NCI-H460 (cell line): Measurements from ENCODE around the gene RASSF5. TPM values are rescaled to one million over a fixed set of nuclear protein-coding genes. Genes with fewer than 3 reads are reported as not detected.

ENCODE experiments used
- DNase-seq: peaks from one replicate; pipeline ENCODE4 v3.0.0-alpha.2; 2016; ENCODE audit warnings: low read depth; ENCODE audit errors: extremely low read depth
- total RNA-seq: library from RNA; depleted of rRNA; stranded (reverse); fragments of >200 nt; shearing (Covaris generic); gene quantifications from 2 replicates; pipeline ENCODE4 v1.2.3, GENCODE V29; 2014

Gene RASSF5
- total RNA-seq, 1 experiment from 2014 or later: 0.17 TPM

DNA sequence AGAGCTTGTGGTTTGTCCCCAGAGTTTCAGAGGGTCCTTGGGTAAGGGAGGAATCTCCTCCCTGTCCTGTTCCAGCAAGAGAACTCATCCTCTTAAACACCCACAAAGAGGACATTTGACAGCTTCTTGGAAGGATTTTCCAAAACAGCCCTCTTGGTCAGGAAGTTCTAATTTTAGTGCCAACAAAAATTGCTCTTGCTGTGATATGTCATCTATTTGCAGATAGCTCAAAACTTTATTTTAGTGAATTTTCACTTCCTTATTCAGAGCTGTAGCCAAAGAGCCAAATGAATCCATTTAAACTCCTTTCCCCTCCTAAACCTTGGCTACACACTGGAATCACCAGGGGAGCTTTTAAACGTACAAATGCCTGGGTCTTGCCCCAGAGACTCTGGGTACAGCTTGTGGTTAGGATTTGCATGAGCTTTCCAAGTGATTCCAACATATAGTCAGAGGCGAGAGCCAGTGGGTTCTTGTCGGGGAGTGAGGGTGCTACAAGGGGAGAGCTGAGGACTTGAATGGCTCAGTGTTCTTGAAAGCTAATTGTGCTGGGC, 11.8 kb upstream of the RASSF5 start:
- no peak for DNase-seq

DNA sequence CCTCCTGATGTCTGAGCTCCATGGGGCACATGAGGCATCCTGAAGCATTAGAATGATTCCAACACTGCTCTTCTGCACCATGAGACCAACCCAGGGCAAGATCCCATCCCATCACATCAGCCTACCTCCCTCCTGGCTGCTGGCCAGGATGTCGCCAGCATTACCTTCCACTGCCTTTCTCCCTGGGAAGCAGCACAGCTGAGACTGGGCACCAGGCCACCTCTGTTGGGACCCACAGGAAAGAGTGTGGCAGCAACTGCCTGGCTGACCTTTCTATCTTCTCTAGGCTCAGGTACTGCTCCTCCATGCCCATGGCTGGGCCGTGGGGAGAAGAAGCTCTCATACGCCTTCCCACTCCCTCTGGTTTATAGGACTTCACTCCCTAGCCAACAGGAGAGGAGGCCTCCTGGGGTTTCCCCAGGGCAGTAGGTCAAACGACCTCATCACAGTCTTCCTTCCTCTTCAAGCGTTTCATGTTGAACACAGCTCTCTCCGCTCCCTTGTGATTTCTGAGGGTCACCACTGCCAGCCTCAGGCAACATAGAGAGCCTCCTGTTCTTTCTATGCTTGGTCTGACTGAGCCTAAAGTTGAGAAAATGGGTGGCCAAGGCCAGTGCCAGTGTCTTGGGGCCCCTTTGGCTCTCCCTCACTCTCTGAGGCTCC, 11.1 kb upstream of the RASSF5 start:
- no peak for DNase-seq

DNA sequence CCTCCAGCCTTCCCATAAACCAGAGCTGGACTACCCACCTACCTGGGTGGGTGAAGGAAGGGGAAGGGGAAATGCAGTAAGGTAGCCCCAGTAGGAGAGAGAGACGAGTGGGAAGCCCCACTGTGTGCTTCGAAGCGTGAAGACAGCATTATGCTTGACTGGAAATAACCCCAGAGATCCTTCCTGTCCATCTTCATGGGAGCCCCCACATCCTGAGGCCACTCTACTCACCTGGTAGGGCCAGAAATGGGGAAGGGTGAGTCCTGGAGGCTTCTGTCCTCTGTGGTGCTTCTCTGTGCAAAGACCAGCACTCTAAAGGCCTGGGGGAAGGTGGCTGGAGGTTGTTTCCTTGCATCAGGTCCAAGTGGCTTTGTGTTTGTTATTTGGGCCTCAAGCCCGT, 10.0 kb upstream of the RASSF5 start:
- no peak for DNase-seq

DNA sequence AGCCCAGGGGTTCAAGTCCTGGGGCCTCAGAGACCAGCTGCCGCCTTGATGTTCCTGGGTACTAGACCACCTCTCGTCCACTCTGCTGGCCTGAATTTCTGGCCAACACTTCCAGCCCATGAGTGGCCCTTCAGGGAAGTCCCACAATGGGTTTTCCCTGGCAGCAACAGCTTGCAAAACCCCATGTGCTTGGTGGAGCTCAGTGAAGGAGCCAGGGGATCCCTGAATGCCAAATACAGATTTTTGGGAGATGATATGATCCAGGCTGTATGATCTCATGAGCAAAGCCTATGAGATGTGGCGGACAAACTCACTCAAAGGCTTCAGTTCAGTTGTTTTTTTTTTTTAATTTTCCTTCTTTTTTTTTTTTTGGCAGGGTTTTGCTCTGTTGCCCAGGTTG, 9.6 kb upstream of the RASSF5 start:
- DNase-seq: no peak

DNA sequence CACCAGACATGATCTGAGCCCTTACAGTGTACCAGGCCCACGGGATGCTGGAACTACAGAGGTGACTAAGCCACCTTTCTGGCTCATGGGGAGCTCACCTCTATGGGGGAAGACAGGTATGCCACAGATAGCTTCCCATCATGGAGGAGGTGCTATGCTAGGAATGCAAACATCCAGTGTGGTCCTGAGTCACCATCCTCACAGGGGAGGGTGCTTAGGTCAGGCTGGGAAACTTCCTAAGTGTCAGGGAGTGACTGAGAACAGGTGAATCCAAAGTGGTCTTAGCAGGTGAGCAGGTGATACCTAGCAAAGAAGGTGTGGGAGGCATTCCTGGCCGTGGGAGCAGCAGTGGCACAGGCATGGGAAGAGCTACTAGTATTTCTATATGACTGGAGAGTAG, 8.6 kb upstream of the RASSF5 start:
- DNase-seq: no peak

DNA sequence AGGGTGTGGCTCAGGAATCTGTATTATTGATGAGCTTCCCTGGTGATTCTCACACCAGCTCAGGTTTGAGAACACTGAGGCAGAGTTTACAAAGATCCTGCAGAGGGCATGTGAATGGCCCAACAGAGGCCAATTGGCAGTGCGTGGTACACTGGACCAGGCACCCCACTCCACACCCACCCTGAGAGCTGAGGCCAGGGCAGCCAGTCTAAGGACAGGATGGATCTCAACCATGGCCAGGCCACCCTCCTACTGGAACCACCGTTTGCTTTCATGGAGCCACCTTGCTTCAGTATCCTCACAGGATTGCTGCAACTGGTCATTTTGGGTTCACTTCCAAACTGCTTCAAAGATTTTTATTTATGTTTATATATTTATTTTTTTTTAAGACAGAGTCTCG, 7.3 kb upstream of the RASSF5 start:
- no peak for DNase-seq

DNA sequence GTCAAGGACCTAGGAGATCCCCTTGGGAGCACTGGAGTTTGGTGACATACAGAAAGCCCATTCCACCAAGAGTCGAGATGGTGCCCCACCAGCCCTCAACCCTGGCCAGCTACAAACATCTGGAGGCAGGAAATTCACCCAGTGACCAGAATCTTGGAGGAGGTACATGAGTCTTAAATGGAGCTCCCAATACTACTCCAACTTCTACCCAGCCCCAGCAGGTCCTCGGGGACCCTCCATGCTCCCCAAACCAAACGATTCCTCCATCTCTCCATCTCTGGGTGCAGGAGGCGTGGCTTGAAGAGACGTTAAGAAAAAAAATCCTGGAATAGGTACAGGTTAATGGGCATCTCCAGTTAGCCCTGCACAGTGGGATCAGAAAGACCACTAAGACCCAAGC, 5.5 kb upstream of the RASSF5 start:
- DNase-seq: no peak

DNA sequence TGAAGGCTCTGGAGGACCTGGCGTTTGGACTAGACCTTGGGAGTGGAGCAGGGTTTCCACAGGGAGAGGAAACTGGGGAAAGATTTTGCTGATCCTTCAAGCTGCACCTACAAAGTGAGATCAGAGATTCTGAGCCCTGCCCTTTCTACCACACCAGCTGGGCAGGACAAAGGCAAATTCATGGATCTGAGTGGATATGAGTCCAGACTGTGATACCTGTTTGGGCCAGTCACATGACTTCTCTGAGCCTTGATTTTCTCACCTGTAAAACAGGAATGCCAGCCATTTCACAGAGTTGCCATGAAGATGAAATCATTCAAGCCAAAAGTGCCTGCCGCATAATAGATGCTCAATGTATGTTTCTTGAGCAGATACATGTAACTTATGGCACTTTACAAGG, 4.9 kb upstream of the RASSF5 start:
- DNase-seq: no peak

DNA sequence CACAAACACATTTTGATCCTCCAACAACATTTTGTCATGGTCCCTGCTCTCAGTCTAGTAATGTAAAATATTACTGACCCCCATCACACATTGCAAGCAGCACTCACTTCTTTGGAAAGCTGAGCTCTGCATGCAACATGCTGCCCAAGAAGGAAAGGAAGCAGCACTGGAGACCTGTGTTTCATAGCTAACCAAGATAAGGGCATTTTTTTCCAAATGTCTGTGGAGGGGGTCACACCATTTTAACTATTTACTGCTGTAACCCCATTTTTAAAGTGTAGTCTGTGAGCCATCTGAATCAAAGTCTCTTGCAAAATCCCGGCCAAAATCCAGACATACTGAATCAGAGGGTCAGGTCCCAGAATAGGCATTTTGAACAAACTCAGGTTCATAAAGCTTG, 4.5 kb upstream of the RASSF5 start:
- no peak for DNase-seq

DNA sequence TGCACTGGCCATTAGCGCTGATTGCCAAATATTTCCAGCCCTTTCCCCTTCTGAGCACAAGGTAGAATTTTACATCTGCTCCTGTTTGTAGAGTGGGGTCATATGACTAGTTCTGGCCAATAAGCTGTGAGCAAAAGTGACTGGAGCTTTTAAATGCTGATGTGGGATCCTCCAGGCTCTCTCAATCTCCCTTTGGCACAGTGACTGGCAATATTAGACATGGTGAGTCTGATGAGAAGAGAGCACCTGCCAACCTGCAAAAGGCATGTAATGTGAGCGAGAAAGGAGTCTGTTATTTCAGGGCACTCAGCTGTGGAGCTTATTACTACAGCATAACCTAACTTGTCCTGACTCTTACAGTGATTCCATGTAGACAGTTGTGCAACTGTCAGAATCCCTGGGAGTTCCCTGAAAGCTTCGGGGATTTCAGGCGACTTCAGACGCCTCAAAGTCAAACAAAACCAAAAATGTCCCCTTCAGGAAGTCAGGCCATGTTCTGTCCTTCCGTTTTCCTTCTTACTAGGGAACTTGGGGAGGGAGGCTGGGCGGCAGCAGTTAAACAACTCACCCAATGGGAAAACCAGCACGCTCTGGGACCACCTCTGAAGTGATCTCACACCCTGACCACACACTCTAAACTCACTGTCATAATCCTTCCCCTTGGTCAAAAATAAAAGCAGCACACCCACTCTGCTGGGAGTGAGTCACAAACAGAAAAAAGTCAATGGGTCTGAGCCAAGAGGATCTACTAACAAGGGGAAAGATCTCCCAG, 3.6 kb upstream of the RASSF5 start:
- no peak for DNase-seq

DNA sequence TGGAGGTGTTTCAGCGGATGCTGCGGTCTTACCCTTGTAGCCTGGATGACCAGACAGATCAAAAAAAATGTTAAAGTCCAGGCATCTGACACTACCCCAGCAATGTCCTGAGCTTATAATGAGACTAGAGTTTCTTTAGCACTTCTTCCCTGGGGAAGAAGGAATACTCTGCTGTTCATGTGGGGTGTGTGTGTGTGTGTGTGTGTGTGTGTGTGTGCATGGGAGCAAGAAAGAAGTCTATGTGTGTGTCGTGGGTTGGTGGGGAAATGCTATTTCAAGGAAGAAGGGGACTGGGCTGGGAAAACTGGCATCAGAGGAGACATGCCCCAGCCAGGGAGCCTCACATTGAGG, 3.0 kb upstream of the RASSF5 start:
- DNase-seq: no peak

DNA sequence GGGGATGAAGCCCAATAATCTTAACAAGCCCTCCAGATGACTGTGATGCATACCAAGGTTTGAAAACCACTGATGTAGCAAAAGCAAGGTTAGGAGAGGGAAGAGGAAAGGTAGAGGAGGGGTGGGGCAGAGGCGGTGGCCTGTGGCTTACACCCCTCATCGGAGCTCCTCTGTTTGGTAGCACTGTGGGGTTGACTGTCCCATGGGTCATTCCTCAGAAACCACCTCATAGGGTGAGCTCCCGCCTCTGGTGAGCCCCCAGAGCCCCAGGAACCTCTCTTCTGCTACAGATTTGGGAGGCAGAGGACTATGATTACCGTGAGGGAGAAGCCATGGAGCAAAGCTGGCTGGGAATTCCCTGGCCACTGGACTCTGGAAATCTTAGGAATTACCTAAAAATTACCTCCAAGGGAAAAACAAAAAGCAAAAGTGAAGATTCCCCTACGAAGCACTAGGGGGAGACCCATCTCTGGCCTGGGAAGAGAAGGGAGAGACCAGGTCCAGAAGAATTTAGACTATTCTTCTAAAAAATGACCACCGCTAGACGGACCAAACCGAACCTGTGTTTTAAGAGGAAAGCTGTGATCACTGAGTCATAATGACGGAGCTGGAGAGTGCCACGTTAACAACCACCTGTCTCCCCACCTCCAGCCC, 1.5 kb upstream of the RASSF5 start:
- no peak for DNase-seq

DNA sequence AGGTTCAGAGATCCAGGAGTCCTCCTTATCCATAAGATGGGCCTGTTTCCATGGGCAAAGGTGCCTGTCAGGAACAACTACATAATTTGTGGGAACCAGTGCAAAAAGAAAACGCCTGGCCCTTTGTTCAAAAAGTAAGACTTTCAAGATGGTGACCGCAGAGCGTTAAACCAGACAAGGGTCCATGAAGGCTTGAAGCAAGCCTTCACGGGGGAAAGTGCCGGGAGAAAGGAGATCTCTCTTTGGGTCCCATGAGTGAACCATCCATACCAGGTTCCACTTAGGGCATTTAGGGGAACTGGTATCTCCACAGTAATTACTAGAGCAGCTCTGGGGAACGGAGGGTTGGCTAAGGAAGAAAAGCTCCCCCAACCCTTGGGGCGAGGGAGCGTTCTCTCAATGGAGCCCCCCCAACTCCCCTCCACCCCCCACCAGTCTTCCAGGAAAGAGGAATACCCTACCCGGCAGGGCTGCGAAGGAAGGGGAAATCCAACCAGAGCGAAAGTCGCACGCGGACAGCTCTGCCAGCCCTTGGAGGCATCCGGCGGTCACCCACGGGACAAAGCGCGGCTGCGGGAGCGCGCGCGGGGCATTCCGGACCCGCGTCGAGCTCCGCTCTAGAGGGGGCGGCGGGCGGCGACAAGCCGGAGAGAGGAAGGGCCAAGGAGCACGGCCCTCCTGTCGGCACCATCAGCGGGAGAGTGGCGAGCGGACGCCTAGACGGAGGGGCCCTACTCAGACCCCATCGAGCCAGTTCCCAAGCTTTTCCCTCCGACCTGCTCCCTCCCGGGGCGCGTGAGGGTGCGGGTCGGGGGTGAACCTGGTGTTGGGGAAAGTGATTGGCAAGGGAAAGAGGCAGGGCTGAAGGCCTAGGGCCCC, 687 bp upstream of the RASSF5 start:
- no peak for DNase-seq

DNA sequence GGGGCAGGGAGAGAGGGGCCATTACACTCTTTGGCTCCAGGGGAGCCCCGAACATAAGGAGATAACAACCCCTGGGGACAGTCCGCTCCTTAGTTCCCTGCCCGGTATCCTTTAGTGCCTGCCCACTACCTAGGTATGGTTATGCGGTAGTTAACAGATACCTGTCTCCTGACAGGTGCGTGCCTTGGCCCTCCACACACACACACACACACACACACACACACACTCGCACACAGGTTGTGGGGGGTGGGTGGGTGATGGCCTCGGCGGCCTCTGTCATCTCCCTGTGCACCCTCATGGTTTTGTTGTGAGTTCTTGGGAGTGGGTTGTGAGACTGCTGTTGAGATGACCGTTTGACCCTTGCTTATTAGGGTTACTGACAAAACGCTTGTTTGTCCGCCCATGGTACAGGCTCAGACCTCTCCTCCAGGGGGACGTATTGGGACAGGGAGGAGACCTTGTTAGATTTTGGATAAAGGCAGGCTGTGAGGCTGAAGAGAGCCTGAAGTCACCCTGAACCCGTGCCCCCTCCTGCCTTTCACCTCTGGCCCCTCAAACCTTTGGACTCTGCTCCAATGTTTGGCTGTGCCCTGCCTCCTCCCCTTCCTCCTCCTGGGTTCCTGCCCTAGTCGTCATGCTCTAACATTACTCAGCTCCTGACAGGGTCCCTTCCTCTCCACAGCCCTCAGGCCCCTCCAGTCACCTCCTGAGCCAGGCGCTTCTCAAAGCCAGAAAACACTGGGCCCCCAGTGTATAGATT, 979 bp downstream of the RASSF5 start:
- DNase-seq: no peak

DNA sequence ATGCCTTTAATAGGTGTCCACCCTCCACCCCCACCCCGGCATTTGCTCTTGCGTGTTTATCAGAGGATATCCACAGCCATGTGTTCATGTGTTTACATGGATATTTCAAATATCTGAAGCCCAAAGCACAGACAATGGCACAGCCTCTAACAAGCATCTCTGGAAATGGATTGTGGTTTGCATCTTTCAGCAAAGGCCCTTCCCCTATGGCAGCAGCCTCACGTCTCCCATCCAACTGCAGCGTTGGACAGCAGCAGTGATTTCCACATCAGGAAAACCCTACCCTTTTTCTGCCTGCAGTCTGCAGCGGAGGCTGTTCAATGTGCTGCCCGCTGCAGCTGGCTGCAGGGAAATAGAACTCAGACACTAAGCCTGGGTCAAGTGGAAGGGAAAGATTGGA, 1.6 kb downstream of the RASSF5 start:
- DNase-seq: no peak

DNA sequence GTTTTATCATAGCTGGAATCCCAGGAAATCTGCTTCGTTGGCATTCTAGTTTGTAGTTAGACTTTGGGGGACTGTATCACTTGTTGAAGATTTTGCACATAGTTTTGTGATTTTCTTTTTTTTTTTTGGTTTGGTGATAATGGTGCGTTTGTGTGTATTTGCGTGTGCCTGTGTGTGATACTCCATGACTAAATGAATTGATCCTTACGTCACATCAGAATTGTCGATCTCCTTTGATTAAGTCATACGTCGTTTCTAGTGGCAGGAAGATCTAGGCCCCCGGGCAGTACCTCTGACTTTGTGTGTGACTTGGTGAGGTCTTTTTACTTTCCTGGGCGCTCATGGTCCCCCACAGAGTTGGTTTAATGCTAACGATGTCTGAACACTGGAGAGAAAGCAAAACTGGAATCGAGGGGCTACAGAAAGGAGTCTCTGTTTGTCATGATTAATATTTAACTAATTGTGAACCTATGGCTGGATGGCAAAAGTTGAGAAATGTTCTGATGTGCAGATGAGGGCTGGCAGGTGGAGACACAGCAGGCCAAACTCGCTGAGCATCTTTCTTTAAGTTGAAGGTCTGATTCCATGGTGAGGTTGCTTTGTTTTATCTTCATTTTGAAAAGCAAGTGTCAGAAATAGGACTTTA, 2.4 kb downstream of the RASSF5 start:
- no peak for DNase-seq

DNA sequence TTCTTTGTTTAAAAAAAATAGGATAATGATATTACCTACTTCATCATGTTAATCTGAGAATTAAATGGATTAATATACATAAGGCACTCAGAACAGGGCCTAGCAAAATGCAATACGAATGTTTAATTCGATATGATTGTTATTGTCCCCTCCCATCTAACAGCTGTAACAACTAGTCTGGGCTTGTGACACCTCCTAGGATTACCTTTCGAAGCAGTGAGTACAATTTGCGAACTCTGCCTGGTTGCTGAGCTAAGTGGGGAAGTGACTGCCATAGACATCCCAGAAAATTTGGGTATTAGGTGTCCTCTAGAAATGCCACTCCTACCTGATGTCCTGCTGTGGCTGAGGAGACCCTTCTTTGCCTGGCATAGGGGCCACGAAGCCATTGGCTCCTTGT, 3.0 kb downstream of the RASSF5 start:
- DNase-seq: no peak

DNA sequence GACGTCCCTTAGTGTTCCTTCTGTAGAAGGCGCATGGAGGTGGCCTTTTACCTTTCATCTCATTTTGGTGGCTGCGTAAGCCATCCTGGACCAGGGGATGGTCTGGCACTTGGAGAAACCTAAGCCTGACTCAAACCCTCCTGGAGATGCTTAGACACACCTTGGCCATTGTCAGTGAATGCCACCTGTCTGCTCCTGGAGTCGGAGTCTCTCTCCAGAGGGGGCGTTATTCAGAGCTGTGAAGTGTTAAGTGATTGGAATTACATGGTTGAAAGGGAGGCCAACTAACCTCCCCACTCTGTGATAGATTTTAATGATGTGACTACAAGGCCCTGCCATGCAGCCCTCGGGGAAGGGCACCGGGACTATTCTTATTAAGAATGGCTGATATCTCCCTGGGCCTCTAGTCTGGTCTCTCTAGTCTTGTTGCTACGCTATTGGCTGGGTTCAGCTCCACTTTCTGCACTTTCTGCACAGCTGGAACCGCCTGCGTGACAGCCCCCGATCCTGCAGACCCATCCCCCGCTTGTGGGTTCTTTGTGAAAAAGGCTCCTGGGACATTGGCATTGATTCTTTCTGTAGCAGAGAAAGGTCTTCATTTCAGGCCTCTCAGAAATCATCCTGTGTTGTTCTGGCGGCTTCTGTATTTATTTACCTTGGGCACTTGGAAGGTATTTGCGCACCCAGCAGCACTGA, 4.2 kb downstream of the RASSF5 start:
- no peak for DNase-seq
